ENCODE results near the gene DTHD1.

DNA sequence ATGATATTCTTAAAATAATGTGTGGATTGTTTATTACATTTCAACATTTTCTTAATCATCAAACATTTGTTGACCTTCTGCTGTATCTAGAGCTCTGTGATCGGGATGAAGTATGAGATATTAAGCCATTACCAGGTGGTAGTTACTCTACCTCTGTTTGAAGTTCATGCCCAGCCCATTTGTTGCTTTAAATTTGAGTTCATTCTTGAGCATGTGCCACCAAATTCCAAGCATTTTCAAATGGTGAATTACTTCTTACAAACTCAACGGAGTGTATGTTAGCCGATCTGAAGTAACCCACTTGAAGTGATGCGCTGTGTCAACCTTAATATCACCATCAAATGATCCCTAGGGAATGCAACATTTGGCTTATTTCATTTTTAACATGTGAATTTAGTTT is 7.3 kb upstream of the DTHD1 start:
- TF ChIP-seq, protein P1, sequence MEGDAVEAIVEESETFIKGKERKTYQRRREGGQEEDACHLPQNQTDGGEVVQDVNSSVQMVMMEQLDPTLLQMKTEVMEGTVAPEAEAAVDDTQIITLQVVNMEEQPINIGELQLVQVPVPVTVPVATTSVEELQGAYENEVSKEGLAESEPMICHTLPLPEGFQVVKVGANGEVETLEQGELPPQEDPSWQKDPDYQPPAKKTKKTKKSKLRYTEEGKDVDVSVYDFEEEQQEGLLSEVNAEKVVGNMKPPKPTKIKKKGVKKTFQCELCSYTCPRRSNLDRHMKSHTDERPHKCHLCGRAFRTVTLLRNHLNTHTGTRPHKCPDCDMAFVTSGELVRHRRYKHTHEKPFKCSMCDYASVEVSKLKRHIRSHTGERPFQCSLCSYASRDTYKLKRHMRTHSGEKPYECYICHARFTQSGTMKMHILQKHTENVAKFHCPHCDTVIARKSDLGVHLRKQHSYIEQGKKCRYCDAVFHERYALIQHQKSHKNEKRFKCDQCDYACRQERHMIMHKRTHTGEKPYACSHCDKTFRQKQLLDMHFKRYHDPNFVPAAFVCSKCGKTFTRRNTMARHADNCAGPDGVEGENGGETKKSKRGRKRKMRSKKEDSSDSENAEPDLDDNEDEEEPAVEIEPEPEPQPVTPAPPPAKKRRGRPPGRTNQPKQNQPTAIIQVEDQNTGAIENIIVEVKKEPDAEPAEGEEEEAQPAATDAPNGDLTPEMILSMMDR (IDR thresholded peaks at IDR 0.05), result no peak
- no peak for TF ChIP-seq POLR2AphosphoS5 (IDR thresholded peaks at IDR 0.05)
- no peak for TF ChIP-seq EP300 (IDR thresholded peaks at IDR 0.05)
